HG02885 (cell line): Measurements from ENCODE around the gene BBS4.

ENCODE experiments used
- ATAC-seq: cut with Tn5 transposase; IDR thresholded peaks from one replicate; pipeline ENCODE4 v1.9.1; 2021; ENCODE audit warnings: mild to moderate bottlenecking; ENCODE audit not compliant: unreplicated experiment, poor library complexity

The BBS4 gene

GRCh38 chr15:72754096-72754495 is 68.1 kb downstream of the BBS4 start:
- ATAC-seq: no peak

GRCh38 chr15:72758182-72758581 is 72.2 kb downstream of the BBS4 start:
- ATAC-seq: no peak

- ATAC-seq: no peak
Observed at GRCh38 chr15:72760590-72761260, 74.7 kb downstream of the BBS4 start.

- ATAC-seq: no peak
Observed at GRCh38 chr15:72764656-72765055, 78.6 kb downstream of the BBS4 start.

- no peak for ATAC-seq
Observed at GRCh38 chr15:72766025-72766424, 80.0 kb downstream of the BBS4 start.

GRCh38 chr15:72766780-72767179 is 80.8 kb downstream of the BBS4 start:
- ATAC-seq: no peak

- ATAC-seq: no peak
Observed at GRCh38 chr15:72770673-72771328, 84.8 kb downstream of the BBS4 start.

GRCh38 chr15:72771329-72771725 is 85.3 kb downstream of the BBS4 start:
- ATAC-seq: no peak

GRCh38 chr15:72774696-72775383 is 88.8 kb downstream of the BBS4 start:
- no peak for ATAC-seq

GRCh38 chr15:72778796-72779195 is 92.8 kb downstream of the BBS4 start:
- no peak for ATAC-seq

- no peak for ATAC-seq
Observed at GRCh38 chr15:72781631-72782030, 95.6 kb downstream of the BBS4 start.

- ATAC-seq: no peak
Observed at GRCh38 chr15:72782274-72783003, 96.4 kb downstream of the BBS4 start.

- ATAC-seq: peak; percentile 37
Observed at GRCh38 chr15:72783004-72783639, 97.1 kb downstream of the BBS4 start.

GRCh38 chr15:72783640-72784455 is 97.8 kb downstream of the BBS4 start, which contains the start of gene ADPGK:
Gene ADPGK (minus strand): TSS chr15:72783758. CDS start chr15:72783691, 67 bp downstream.
- ATAC-seq: peak; percentile 72

- no peak for ATAC-seq
Observed at GRCh38 chr15:72784456-72784876, 98.5 kb downstream of the BBS4 start.

GRCh38 chr15:72785432-72785831 is 99.4 kb downstream of the BBS4 start:
- ATAC-seq: no peak

GRCh38 chr15:72785841-72786240 is 99.8 kb downstream of the BBS4 start:
- no peak for ATAC-seq

GRCh38 chr15:72786242-72786641 is 100.2 kb downstream of the BBS4 start:
- no peak for ATAC-seq

- no peak for ATAC-seq
Observed at GRCh38 chr15:72786676-72787345, 100.8 kb downstream of the BBS4 start.
